ENCODE data around the gene SELPLG. TPM values are rescaled to one million over a fixed set of nuclear protein-coding genes. Genes with fewer than 3 reads are reported as not detected.
A peak's percentile ranks its signal among the peaks of the same experiment; 100 is the strongest.
"Not testable (repeated sequence)": the region's sequence is repeated elsewhere in the genome, so short reads cannot be mapped to it uniquely, and the experiment has no call there.

Gene SELPLG
- total RNA-seq, 2 experiments from 2014 or later = 22.1 to 23.8 TPM

- ATAC-seq (no peak), DNase-seq (no peak)
- peaks cover 14% of the 10 kb centered on the region for H3K9me3 Mint-ChIP-seq
- no peak for TF ChIP-seq CTCF (IDR thresholded peaks at IDR 0.05)
- H3K4me1 Mint-ChIP-seq (ENCODE audit: low read depth) = peaks cover 52% of the 10 kb centered on the region
- intact Hi-C loops (cut with micrococcal nuclease) = no loop called here
- no peaks in the 10 kb centered on the region for H3K27me3 Mint-ChIP-seq
- peak overlapping the region; percentile 50 for H3K27ac Mint-ChIP-seq
- ChIA-PET CTCF (interaction anchor here (0.7 to 15.6 kb wide), 6 partner anchors 12 to 183 kb away, joined by 3 to 645 read pairs (median 4); partner anchors contain the start of genes ISCU, SART3 and SELPLG), POLR2A (interaction anchor here (0.6 to 9.6 kb wide), 6 partner anchors 11 to 60 kb away, joined by 3 to 134 read pairs (median 5); partner anchors contain the start of genes ISCU, SART3 and SELPLG)
- H3K36me3 Mint-ChIP-seq (ENCODE audit: low read depth) = peaks cover 55% of the 10 kb centered on the region
- no peak overlapping the region for H3K4me3 Mint-ChIP-seq
These were observed 13.3 kb downstream of the SELPLG start for GRCh38 chr12:108620236-108620879.

- Mint-ChIP-seq H3K4me3 (no peak overlapping the region), H3K27ac (peak overlapping the region; percentile 31), H3K27me3 (no peaks in the 10 kb centered on the region), H3K36me3 (ENCODE audit: low read depth) (peaks cover 49% of the 10 kb centered on the region), H3K4me1 (ENCODE audit: low read depth) (peaks cover 48% of the 10 kb centered on the region), H3K9me3 (peaks cover 17% of the 10 kb centered on the region)
- ChIA-PET CTCF (interaction anchor here (0.7 to 15.6 kb wide), 6 partner anchors 12 to 184 kb away, joined by 3 to 645 read pairs (median 16); partner anchors contain the start of genes ISCU, SART3 and SELPLG), POLR2A (interaction anchor here (4.6 to 9.6 kb wide), 3 partner anchors 12 to 56 kb away, joined by 70 to 134 read pairs (median 78); partner anchors contain the start of genes ISCU, SART3 and SELPLG)
- intact Hi-C loops (cut with micrococcal nuclease) = no loop called here
- TF ChIP-seq CTCF (IDR thresholded peaks at IDR 0.05) = no peak
- DNase-seq (no peak), ATAC-seq (no peak)
These were observed 14.1 kb downstream of the SELPLG start for GRCh38 chr12:108619369-108620160.

GRCh38 chr12:108618953-108619274 lies 14.8 kb downstream of the SELPLG start:
- Mint-ChIP-seq H3K27ac (peak overlapping the region; percentile 45), H3K9me3 (peaks cover 18% of the 10 kb centered on the region), H3K36me3 (ENCODE audit: low read depth) (peaks cover 43% of the 10 kb centered on the region), H3K4me1 (ENCODE audit: low read depth) (peaks cover 50% of the 10 kb centered on the region)
- H3K27me3 Mint-ChIP-seq, ATAC-seq, H3K4me3 Mint-ChIP-seq, DNase-seq: not testable (repeated sequence)
- ChIA-PET POLR2A (interaction anchor here (1.3 to 9.6 kb wide), 5 partner anchors 12 to 70 kb away, joined by 3 to 134 read pairs (median 70); partner anchors contain the start of genes ISCU, SART3, SELPLG and TMEM119), CTCF (interaction anchor here (0.7 to 15.6 kb wide), 9 partner anchors 11 to 185 kb away, joined by 3 to 645 read pairs (median 16); partner anchors contain the start of genes ISCU, SART3 and SELPLG)
- intact Hi-C loops (cut with micrococcal nuclease) = loop anchor here (1.0 kb wide), 1 partner anchor 56 kb away; no protein-coding TSS in a partner anchor

GRCh38 chr12:108618079-108618952 lies 15.4 kb downstream of the SELPLG start:
- TF ChIP-seq CTCF (IDR thresholded peaks at IDR 0.05) = peak; percentile 99
- peaks cover 15% of the 10 kb centered on the region for H3K9me3 Mint-ChIP-seq
- no peak overlapping the region for H3K4me3 Mint-ChIP-seq
- CTCF ChIA-PET = interaction anchor here (0.7 to 15.6 kb wide), 42 partner anchors 11 to 475 kb away, joined by 3 to 645 read pairs (median 5); partner anchors contain the start of genes ALKBH2, ISCU, SART3 and SELPLG
- no peaks in the 10 kb centered on the region for H3K27me3 Mint-ChIP-seq
- POLR2A ChIA-PET = interaction anchor here (0.6 to 9.6 kb wide), 12 partner anchors 13 to 239 kb away, joined by 3 to 134 read pairs (median 4); partner anchors contain the start of genes ISCU, SART3, SELPLG and SSH1
- H3K27ac Mint-ChIP-seq = peak overlapping the region; percentile 45
- peaks cover 47% of the 10 kb centered on the region for H3K4me1 Mint-ChIP-seq (ENCODE audit: low read depth)
- peak; percentile 19 for ATAC-seq
- peak; percentile 83 for DNase-seq
- H3K36me3 Mint-ChIP-seq (ENCODE audit: low read depth) = peaks cover 37% of the 10 kb centered on the region
- intact Hi-C loops (cut with micrococcal nuclease) = loop anchor here (1.0 kb wide), 1 partner anchor 55 kb away; no protein-coding TSS in a partner anchor

All from activated CD8-positive, alpha-beta T cell treated with anti-CD3 and anti-CD28 coated beads for 36 hours (primary cell).